ENCODE measurements around the gene CLDN16. TPM values are rescaled to one million over a fixed set of nuclear protein-coding genes. Genes with fewer than 3 reads are reported as not detected.

The CLDN16 gene, protein sequence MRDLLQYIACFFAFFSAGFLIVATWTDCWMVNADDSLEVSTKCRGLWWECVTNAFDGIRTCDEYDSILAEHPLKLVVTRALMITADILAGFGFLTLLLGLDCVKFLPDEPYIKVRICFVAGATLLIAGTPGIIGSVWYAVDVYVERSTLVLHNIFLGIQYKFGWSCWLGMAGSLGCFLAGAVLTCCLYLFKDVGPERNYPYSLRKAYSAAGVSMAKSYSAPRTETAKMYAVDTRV
- total RNA-seq = under 0.01 TPM in 2 replicates

DNA sequence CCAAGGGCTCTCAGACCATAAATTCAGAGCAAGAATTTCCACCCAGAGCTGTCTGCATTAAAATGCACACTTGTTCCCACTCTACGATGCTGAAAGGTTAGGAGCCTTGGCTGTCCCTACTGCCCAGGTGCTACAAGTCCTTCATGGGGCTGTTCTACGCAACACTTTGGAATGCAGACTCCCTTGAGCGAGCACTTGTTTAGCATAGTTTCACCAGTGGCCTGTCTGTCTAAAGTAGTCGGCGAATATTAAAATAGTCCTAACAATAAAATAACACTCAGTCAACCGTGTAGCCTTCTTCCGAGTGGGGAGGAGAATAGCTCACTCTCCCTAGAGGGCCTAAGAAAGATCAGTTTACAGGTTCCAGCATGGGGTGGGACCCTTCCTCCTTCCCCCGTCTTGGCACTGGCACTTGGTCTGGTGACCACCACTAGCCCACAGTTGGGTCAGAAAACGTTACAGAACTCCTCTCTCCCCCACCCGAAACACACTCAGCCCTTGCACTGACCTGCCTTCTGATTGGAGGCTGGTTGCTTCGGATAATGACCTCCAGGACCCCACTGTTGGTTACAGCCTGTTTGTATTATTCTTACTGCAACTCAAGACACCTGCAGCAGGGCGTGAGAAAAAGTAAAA, at the start of gene CLDN16:
Gene CLDN16 (plus strand): TSS at position 586 of the 636 bp plus-strand sequence. CDS start 167 bp downstream, outside the sequence.

DNA sequence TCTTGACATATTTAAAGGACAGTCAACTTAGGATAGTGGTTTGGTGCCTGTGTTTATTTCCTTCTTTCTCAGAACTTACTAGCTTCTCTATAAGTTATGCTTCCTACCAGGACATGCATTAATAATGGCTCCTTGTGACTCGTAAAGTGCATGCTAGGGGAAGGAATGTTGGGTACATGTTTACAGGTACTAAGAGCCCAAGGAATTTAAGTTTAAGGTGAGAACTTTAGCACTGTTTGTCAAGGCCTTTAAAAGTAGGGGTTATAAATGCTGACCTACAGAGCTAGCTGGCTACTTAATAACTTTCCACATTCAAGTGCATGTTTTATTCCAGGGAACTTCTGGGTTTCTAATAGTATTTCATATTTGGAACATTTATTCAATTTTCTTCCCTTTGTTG, 61.8 kb downstream of the CLDN16 start, which contains the start of gene TMEM207:
Gene TMEM207 (minus strand): TSS at position 101 of the 400 bp plus-strand sequence. CDS start 92 bp downstream, at position 9.

Other genes with a start within 250 kb of the CLDN16 start
- 0.48 and 1.3 TPM in 2 replicates for gene CLDN1, start 65.7 kb upstream of the CLDN16 start, total RNA-seq
- not detected in 2 replicates for gene TMEM207, start 61.7 kb downstream of the CLDN16 start, total RNA-seq
- gene IL1RAP, start 125.9 kb downstream of the CLDN16 start, total RNA-seq = 6.0 and 6.9 TPM in 2 replicates